ENCODE measurements around the gene LDB2.

Gene LDB2

DNA sequence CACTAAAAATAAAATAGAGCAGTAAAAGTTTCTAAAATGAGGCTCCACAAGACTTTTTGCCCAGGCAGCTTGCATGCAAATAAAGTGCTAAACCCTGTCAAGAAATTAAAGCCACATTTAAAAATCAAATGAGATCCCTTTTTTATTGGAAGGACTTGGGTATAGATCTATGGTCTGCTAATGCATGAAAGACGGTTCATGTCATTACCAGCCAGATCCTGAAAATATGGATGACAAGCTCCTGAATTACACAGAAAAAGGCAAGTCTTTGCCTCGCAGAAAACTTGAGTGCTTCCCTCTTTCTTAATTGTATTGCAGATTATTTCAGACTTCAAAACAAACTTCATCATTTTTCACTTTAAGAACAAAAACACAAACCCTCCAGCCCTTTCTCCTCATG lies 169.6 kb downstream of the LDB2 start:
- no peak overlapping the region for H3K4me3 Mint-ChIP-seq
- DNase-seq (no peak), ATAC-seq (no peak)
- no peaks in the 10 kb centered on the region for H3K4me1 Mint-ChIP-seq
- no peaks in the 10 kb centered on the region for H3K36me3 Mint-ChIP-seq (ENCODE audit: low read depth)
- H3K9me3 Mint-ChIP-seq, result peaks cover 4% of the 10 kb centered on the region
- H3K27ac Mint-ChIP-seq, result no peak overlapping the region
- H3K27me3 Mint-ChIP-seq, result no peaks in the 10 kb centered on the region

DNA sequence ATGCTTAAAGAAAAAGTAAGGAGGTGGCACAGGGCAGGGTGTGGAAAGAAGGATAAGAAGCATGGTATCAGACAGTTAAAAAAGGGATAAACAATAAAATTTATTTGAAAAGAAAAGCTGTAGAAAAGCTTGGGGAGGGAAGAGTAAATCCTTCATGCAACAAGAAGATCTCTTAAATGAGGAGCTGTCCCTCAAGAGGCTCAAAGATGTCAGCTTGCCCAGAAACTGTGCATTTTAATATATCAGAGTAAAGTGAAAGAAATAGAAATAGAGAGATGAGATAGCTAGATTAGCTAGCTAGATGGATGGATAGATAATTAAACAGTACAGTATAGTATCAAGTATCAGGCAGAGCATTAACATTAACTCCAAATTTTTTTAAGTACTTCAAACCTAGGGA lies 170.3 kb downstream of the LDB2 start:
- ATAC-seq (no peak), DNase-seq (no peak)
- Mint-ChIP-seq H3K4me3 (no peak overlapping the region), H3K36me3 (ENCODE audit: low read depth) (no peaks in the 10 kb centered on the region), H3K9me3 (peaks cover 9% of the 10 kb centered on the region), H3K27me3 (peaks cover 4% of the 10 kb centered on the region), H3K4me1 (no peaks in the 10 kb centered on the region), H3K27ac (no peak overlapping the region)

DNA sequence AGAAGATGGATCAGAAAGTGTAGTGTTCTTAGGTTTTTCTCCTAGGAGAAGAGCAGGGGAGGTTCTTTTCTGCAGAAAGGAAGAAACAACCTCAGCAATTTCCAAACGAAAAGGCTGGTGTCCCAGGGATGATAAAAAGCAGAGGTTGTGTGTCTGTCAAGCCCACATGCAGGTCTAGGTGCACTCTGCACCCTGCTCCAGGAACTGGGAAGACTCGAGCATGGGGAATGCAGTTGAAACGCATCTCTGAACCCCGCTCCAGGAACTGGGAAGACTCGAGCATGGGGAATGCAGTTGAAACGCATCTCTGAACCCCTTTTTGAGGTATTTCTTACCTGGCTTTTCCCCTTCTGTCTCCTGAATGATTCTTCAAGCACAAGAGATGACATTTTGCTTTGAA lies 171.2 kb downstream of the LDB2 start:
- H3K4me1 Mint-ChIP-seq, result no peaks in the 10 kb centered on the region
- peaks cover 4% of the 10 kb centered on the region for H3K27me3 Mint-ChIP-seq
- H3K36me3 Mint-ChIP-seq (ENCODE audit: low read depth), result no peaks in the 10 kb centered on the region
- DNase-seq (no peak), ATAC-seq (no peak)
- H3K9me3 Mint-ChIP-seq, result peaks cover 9% of the 10 kb centered on the region
- H3K27ac Mint-ChIP-seq, result no peak overlapping the region
- H3K4me3 Mint-ChIP-seq, result no peak overlapping the region

DNA sequence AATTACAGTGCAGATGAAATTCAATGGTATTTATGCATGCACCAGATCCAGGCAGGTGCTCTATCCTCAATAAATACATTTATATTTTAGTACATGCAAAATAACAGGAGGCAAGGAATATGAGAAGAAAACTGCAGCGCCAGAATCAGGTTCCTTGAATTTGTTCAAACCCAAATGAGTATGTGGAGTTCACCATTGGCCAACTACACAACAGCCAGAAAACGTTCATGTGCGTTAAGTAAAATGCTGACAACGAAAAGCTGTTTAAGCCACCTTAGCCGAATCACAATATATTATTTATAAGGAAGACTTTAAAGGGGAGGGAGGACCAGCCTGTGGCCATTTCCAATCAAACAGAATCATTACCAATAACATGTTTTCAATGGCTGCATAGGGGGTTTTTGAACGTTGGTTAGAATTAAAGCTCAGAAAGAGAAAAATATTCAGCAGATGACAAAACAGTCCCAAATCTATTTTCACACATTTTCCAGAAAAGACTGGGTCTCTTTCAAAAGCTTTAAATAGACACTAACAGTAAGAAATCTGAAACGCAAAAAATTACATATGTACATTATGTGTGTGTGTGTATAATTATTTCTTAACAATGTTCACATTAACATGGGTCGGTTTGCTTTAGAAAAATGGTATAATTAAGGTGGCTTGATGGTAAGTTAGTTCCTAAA lies 171.9 kb downstream of the LDB2 start:
- no peak overlapping the region for H3K27ac Mint-ChIP-seq
- peaks cover 4% of the 10 kb centered on the region for H3K27me3 Mint-ChIP-seq
- no peak for ATAC-seq
- no peak for DNase-seq
- H3K4me1 Mint-ChIP-seq, result no peaks in the 10 kb centered on the region
- peaks cover 9% of the 10 kb centered on the region for H3K9me3 Mint-ChIP-seq
- no peaks in the 10 kb centered on the region for H3K36me3 Mint-ChIP-seq (ENCODE audit: low read depth)
- H3K4me3 Mint-ChIP-seq, result no peak overlapping the region

DNA sequence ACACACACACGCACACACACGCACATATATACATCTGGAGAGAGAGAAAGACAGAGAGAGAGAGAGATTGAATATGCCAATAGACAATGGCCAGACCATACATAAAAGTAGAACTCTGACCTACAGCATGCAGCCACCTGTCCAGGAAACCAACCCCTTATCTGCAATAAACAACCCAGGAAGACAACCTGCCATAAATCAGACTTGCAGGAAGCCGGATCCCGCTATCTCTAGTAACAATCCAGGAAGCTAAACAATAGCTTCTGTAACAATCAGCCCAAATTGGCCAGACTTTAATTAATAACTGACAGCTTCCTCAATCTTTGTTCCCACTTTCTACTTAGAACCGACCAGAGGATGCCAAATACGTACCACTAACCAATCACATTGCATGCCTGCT lies 173.2 kb downstream of the LDB2 start:
- ATAC-seq (no peak), DNase-seq (no peak)
- Mint-ChIP-seq H3K4me3 (no peak overlapping the region), H3K27me3 (peaks cover 4% of the 10 kb centered on the region), H3K27ac (no peak overlapping the region), H3K9me3 (peaks cover 12% of the 10 kb centered on the region), H3K36me3 (ENCODE audit: low read depth) (no peaks in the 10 kb centered on the region), H3K4me1 (no peaks in the 10 kb centered on the region)

DNA sequence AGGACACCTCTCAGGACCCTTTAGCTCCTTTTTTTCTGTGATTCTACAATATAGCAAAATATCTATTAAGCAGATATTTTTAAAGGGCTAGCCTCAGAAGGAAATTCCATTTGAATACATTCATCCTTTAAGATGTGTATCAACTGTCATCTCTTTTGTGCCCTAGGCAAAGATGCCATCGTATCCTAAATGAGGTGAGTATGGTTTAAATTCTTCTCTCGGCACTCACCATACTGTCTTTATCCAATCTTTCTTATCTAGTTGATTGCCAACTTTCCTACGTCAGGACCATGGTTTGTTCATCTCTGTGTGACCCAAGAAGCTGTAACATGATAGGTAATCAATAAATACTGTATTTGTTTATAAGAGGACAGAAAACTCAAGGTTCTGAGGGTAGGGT lies 176.0 kb downstream of the LDB2 start:
- H3K4me3 Mint-ChIP-seq, result no peak overlapping the region
- no peaks in the 10 kb centered on the region for H3K4me1 Mint-ChIP-seq
- no peaks in the 10 kb centered on the region for H3K36me3 Mint-ChIP-seq (ENCODE audit: low read depth)
- H3K27ac Mint-ChIP-seq, result no peak overlapping the region
- H3K9me3 Mint-ChIP-seq, result peaks cover 20% of the 10 kb centered on the region
- H3K27me3 Mint-ChIP-seq, result peaks cover 4% of the 10 kb centered on the region
- no peak for ATAC-seq
- no peak for DNase-seq

DNA sequence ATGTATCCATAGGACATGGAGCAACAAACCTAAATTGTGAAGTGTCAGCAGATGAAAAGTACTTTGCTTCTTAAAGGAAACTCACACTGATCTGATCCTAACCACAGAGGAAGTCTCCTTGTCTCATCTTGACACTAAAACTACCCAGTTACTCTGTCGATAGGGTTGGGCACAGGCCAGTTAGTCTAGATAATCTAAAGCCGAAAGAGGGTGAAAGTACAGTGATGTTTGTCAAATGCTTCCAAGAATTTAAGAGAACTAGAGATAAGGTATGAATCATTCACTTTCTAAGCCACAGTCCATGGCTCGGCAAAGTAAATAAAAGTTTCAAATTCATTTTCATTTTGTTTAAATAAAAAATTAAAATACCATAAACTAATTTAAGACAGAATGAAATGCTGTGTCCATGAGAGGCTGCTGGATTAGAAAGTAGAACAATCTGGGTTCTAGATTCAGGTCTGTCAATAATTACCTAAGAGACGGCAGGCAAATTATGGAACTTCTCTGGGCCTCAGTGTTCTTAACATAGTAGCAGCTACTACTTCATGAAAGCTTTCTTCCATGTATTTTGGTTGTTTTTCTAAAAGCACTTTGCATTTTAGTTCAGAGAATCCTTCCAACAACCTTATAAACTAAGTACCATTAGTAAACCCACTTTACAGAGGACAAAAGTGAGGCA lies 176.7 kb downstream of the LDB2 start:
- H3K9me3 Mint-ChIP-seq, result peaks cover 20% of the 10 kb centered on the region
- no peak for DNase-seq
- no peaks in the 10 kb centered on the region for H3K36me3 Mint-ChIP-seq (ENCODE audit: low read depth)
- H3K27me3 Mint-ChIP-seq, result peaks cover 4% of the 10 kb centered on the region
- no peak overlapping the region for H3K27ac Mint-ChIP-seq
- H3K4me3 Mint-ChIP-seq, result no peak overlapping the region
- no peak for ATAC-seq
- no peaks in the 10 kb centered on the region for H3K4me1 Mint-ChIP-seq

DNA sequence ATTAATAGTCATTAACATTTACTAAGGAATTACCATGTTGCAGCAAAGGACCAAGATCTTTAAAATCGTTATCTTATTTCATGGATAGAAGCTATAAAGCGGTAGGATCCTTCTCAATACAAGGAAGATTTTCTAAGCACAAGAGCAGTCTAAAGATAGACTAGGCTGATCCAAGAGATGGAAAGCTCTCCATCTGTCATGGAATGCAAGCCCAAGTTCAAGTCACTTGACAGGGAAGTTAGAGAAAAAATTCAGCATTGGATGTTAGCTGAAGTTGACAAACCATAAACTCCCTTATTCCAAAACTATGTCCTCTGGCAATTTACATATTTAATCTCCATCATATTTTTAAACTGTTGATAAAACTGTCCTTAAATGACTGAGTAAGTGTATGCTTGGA lies 177.7 kb downstream of the LDB2 start:
- H3K27me3 Mint-ChIP-seq, result peaks cover 4% of the 10 kb centered on the region
- peaks cover 20% of the 10 kb centered on the region for H3K9me3 Mint-ChIP-seq
- DNase-seq (no peak), ATAC-seq (no peak)
- H3K27ac Mint-ChIP-seq, result no peak overlapping the region
- no peak overlapping the region for H3K4me3 Mint-ChIP-seq
- H3K36me3 Mint-ChIP-seq (ENCODE audit: low read depth), result no peaks in the 10 kb centered on the region
- no peaks in the 10 kb centered on the region for H3K4me1 Mint-ChIP-seq

DNA sequence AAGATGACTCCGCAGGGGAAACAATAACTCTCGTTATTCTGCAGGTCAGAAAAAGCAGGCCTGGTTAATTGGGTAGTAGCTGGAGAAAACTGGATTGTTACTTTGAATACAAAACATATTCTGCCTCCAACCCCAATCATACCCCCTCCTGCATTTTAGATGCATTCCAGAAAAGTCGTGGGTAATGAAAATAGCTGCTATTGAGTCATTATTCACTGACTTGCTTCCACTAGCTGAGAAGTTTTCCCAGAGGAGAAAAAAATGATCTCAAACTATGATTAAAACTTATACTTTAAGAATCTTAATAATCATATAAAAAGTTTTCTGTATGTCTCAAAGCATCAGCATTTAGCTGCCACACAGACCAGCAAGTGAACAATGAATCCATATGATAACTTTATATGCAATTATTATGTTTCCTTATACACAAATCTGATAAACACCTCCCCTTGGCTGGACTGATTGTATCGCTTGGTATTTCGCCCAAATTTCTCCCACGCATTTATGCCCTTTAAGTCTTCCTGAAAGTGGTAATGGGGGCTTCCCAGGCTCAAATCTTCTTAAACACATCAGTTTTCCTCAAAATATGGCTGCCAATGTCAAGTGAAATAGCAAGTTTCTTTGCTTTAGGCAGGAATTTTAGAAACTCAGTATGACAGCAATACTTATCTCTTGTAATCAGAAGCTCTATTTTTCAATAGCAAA lies 181.0 kb downstream of the LDB2 start:
- ATAC-seq, result no peak
- Mint-ChIP-seq H3K27ac (no peak overlapping the region), H3K4me3 (no peak overlapping the region), H3K36me3 (ENCODE audit: low read depth) (no peaks in the 10 kb centered on the region), H3K4me1 (no peaks in the 10 kb centered on the region), H3K27me3 (no peaks in the 10 kb centered on the region), H3K9me3 (peaks cover 11% of the 10 kb centered on the region)
- no peak for DNase-seq

DNA sequence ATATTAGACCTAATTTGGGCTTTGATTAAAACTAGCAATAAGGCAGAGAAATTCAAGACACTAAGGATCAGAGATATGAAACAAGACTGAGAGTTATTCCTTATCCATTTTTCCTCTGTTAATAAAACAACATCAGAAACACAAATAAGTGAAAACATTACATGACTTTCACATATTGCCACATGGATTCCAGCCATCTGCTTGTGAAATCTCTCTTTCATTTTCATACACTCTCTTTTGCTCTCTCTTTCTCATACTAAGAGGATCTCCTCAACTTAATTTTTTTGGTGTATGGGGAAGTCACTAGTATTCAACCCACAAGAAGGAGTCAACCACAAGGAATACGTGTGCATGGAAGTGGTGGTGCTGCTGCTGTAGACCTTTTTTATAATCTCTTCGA lies 183.0 kb downstream of the LDB2 start:
- Mint-ChIP-seq H3K4me3 (no peak overlapping the region), H3K27ac (no peak overlapping the region), H3K9me3 (peaks cover 11% of the 10 kb centered on the region), H3K36me3 (ENCODE audit: low read depth) (no peaks in the 10 kb centered on the region), H3K4me1 (no peaks in the 10 kb centered on the region), H3K27me3 (no peaks in the 10 kb centered on the region)
- ATAC-seq (no peak), DNase-seq (no peak)

DNA sequence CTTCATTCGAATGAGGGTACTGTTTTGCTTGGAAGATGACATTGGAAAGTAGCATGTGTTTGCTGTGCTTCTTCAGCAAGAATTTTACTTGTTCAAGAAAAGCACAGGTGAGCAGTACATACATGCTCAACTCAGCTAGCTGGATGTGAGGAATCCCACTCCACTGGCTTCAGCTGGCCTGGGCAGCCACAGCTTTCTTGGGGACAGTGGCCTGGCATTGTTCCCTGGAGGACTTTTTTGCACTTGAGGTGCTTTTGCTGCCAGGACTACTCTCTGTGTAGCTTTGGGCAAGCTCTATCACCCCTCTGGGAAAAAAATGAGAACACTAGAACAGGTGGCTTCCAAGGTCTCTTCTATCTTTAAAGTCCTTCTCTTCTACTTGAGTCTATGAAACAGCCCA lies 184.3 kb downstream of the LDB2 start:
- Mint-ChIP-seq H3K4me3 (no peak overlapping the region), H3K27me3 (no peaks in the 10 kb centered on the region), H3K4me1 (no peaks in the 10 kb centered on the region), H3K9me3 (no peaks in the 10 kb centered on the region), H3K36me3 (ENCODE audit: low read depth) (no peaks in the 10 kb centered on the region), H3K27ac (no peak overlapping the region)
- no peak for ATAC-seq
- DNase-seq, result no peak

DNA sequence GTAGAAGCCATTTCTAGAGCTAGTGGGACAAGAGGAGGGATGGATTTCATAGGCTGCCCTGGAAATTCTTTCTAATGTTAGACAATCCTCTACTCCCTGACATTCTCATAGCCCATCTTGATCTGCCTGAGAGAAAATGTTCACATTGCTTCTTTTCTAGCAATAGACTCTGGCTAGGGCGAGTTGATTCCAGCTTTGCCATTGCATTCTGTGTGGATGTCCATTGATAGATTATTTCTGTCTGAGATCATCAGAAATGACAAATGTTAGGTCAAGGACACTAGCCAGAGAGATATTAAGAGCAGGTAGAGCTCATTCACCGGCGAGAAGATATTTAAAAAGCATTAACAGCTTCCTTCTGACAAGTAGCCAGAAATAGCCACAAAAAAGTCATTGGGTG lies 184.7 kb downstream of the LDB2 start:
- Mint-ChIP-seq H3K36me3 (ENCODE audit: low read depth) (no peaks in the 10 kb centered on the region), H3K4me1 (no peaks in the 10 kb centered on the region), H3K9me3 (no peaks in the 10 kb centered on the region), H3K27ac (no peak overlapping the region), H3K4me3 (no peak overlapping the region), H3K27me3 (no peaks in the 10 kb centered on the region)
- ATAC-seq (no peak), DNase-seq (no peak)

DNA sequence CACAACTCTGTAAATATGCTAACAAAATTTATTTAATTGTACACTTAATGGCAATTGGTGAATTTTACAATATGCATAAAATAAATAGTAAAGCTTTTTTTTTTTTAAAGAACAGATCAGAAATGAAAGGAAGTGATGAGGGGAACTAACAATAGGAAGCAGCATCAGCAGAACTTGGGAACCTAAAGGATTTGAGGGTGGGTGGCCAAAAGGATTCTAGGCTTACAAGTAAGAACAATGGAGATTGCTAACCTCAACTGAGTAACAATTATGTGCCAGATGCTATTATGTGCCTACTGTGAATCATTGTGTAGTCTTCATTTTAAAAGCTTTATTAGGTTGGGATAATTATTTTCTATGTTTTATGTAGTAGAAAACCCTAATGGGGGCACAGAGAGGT lies 185.2 kb downstream of the LDB2 start:
- no peaks in the 10 kb centered on the region for H3K4me1 Mint-ChIP-seq
- peaks cover 2% of the 10 kb centered on the region for H3K9me3 Mint-ChIP-seq
- no peaks in the 10 kb centered on the region for H3K27me3 Mint-ChIP-seq
- no peak for DNase-seq
- H3K27ac Mint-ChIP-seq, result no peak overlapping the region
- no peak overlapping the region for H3K4me3 Mint-ChIP-seq
- H3K36me3 Mint-ChIP-seq (ENCODE audit: low read depth), result no peaks in the 10 kb centered on the region
- no peak for ATAC-seq

DNA sequence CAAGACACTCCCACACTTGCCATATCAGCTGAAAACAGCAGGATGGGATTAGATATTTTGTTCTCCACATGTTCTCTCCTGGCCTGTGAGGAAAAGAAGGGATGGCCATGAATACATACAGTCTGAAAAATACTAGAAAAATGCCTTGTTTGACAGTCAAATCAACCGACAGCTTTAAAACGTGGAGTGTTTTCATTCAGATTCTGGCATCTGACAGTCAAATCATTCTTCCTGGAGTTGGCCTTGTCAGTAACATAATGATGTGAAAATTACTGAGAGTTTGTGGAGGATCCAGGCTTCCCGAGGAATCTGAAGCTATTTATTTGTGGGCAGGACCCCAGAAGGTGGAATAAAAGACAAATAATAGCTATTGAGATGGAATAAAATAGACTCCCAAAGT lies 188.2 kb downstream of the LDB2 start:
- no peaks in the 10 kb centered on the region for H3K27me3 Mint-ChIP-seq
- DNase-seq, result no peak
- H3K4me3 Mint-ChIP-seq, result no peak overlapping the region

DNA sequence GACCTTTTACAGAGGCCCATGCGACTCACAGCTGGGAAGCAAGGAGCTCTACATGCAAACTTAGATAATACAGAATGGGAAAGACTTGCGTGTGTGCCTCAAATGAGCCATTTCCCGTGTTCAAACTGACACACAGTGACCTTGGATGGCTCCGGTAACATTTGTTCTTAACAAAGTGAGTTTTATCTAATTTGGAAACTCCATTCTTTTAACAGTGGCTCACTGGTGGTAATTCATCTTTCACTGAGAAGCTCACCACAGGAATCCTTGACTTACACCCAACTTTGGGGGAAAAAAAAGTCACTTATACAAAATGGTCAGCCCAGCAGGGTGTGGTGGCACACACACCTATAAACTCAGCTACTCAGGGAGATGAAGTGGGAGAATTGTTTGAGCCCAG lies 190.6 kb downstream of the LDB2 start:
- no peaks in the 10 kb centered on the region for H3K27me3 Mint-ChIP-seq
- H3K27ac Mint-ChIP-seq, result no peak overlapping the region
- H3K4me1 Mint-ChIP-seq, result no peaks in the 10 kb centered on the region
- peaks cover 4% of the 10 kb centered on the region for H3K9me3 Mint-ChIP-seq
- no peak for DNase-seq
- H3K36me3 Mint-ChIP-seq (ENCODE audit: low read depth), result no peaks in the 10 kb centered on the region
- ATAC-seq, result no peak
- H3K4me3 Mint-ChIP-seq, result no peak overlapping the region

More for the DNA sequence above, 188.2 kb downstream of the LDB2 start:
- Mint-ChIP-seq H3K4me1 (no peaks in the 10 kb centered on the region), H3K9me3 (peaks cover 4% of the 10 kb centered on the region), H3K36me3 (ENCODE audit: low read depth) (no peaks in the 10 kb centered on the region), H3K27ac (no peak overlapping the region)
- ATAC-seq, result no peak
